ENCODE results near the gene SH2D4B.

GRCh38 chr10:80691441-80691840 lies 153.7 kb downstream of the SH2D4B start:
- TF ChIP-seq CTCF (IDR thresholded peaks at IDR 0.05) (no peak), POLR2A (IDR thresholded peaks at IDR 0.05) (no peak), POLR2AphosphoS5 (IDR thresholded peaks at IDR 0.05) (no peak)

All from breast epithelium (tissue), 3 donors.